ENCODE results near the gene GRIP1.
"Not testable (repeated sequence)": the region's sequence is repeated elsewhere in the genome, so short reads cannot be mapped to it uniquely, and the experiment has no call there.

GRCh38 chr12:66303316-66303804, 375.5 kb downstream of the GRIP1 start:
- TF ChIP-seq CTCF, POLR2A, POLR2AphosphoS5 (IDR thresholded peaks at IDR 0.05): not testable (repeated sequence)
